ENCODE results near the gene OVOL3.

DNA sequence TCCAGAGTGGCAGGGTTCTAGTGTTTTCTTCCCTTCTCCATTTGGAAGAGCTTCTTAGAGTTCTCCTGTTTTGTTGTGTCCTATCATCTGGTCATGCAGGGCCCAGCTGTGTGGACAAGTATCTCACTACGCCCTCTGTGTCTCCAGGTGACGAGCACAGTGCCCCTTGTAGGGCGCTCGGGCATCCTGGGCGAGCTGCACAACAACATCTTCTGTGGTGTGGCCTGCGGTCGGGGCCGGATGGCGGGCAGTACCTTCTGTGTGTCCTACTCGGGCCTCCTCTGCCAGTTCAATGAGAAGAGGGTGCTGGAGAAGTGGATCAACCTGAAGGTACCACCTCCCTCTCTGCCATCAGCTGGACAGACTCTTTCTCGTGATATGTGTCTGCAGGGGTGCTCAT is 43.3 kb upstream of the OVOL3 start:
- no peak for TF ChIP-seq POLR2A (IDR thresholded peaks at IDR 0.05)
- TF ChIP-seq CTCF (IDR thresholded peaks at IDR 0.05) = no peak

Data from prostate gland (tissue), 2 donors.